DMS114 treated with DMSO at 0.1 percent for 48 hours (cell line): ENCODE data around the gene GPR173.

Experiments used
- DNase-seq: peaks from one replicate; lab custom pipeline; 2025; ENCODE audit not compliant: unreplicated experiment; lab: John Stamatoyannopoulos, UW

GPR173 gene

GRCh38 chrX:53088136-53088974, 39.8 kb downstream of the GPR173 start:
- peak; percentile 65 for DNase-seq

GRCh38 chrX:53089224-53089842, 40.7 kb downstream of the GPR173 start:
- peak; percentile 58 for DNase-seq

- no peak for DNase-seq
Observed at GRCh38 chrX:53089925-53090324, 41.3 kb downstream of the GPR173 start.

- DNase-seq = no peak
Observed at GRCh38 chrX:53091354-53091753, 42.8 kb downstream of the GPR173 start.

- peak; percentile 70 for DNase-seq
Observed at GRCh38 chrX:53093177-53093655, 44.6 kb downstream of the GPR173 start.

GRCh38 chrX:53093748-53094581, 45.4 kb downstream of the GPR173 start, which contains the start of gene KANTR:
Gene KANTR, plus strand, starts transcription at chrX:53094142. Its CDS starts 30,131 bp downstream, at chrX:53124273.
- DNase-seq = peak; percentile 92

GRCh38 chrX:53094582-53094905, 46.0 kb downstream of the GPR173 start:
- DNase-seq = no peak

GRCh38 chrX:53095796-53096195, 47.2 kb downstream of the GPR173 start:
- no peak for DNase-seq

GRCh38 chrX:53114864-53115549, 66.4 kb downstream of the GPR173 start:
- no peak for DNase-seq

GRCh38 chrX:53115550-53115874, 66.9 kb downstream of the GPR173 start:
- DNase-seq = no peak

GRCh38 chrX:53116101-53116500, 67.5 kb downstream of the GPR173 start:
- no peak for DNase-seq

- DNase-seq = no peak
Observed at GRCh38 chrX:53122013-53122412, 73.4 kb downstream of the GPR173 start.

- DNase-seq = no peak
Observed at GRCh38 chrX:53125506-53125905, 76.9 kb downstream of the GPR173 start.

GRCh38 chrX:53126377-53126776, 77.8 kb downstream of the GPR173 start:
- DNase-seq = no peak

GRCh38 chrX:53128097-53128749, 79.6 kb downstream of the GPR173 start:
- DNase-seq = no peak
